Measurements from ENCODE around the gene MIF4GD. TPM values are rescaled to one million over a fixed set of nuclear protein-coding genes. Genes with fewer than 3 reads are reported as not detected.

MIF4GD gene
- total and polyA plus RNA-seq, 10 of the 15 experiments (the other 5 are each of a cell fraction or from before 2014, with no cell fraction given): 22.8 to 96.2 (median 60.1) TPM

- TF ChIP-seq YY1 (IDR thresholded peaks at IDR 0.05; ENCODE audit: low read depth, low read length): peak; percentile 94
- TF ChIP-seq NRF1 (conservative IDR thresholded peaks at IDR 0.05; ENCODE audit: low read depth, low read length): no peak
- no peak for TF ChIP-seq ZNF217 (IDR thresholded peaks at IDR 0.05)
- TF ChIP-seq SIN3A (IDR thresholded peaks at IDR 0.05; ENCODE audit: low read depth, low read length): no peak; the same call in 1 of the 2 replicates
- peak; percentile 91 for TF ChIP-seq ATF7 (IDR thresholded peaks at IDR 0.05; ENCODE audit: low read depth)
- peak; percentile 48 for TF ChIP-seq HDGF (IDR thresholded peaks at IDR 0.05)
- TF ChIP-seq ELK1 (IDR thresholded peaks at IDR 0.05; ENCODE audit: low read depth, low read length): no peak
- no peak for TF ChIP-seq ZSCAN29 (IDR thresholded peaks at IDR 0.05)
- no peak for TF ChIP-seq ZNF384 (IDR thresholded peaks at IDR 0.05; ENCODE audit: borderline replicate concordance, low read depth, low read length)
- peak; percentile 92 for TF ChIP-seq ZNF207 (IDR thresholded peaks at IDR 0.05; ENCODE audit: borderline replicate concordance)
- peak; percentile 94 for TF ChIP-seq ZNF592 (IDR thresholded peaks at IDR 0.05)
- peak; percentile 48 for TF ChIP-seq HDAC6 (IDR thresholded peaks at IDR 0.05; ENCODE audit: unreplicated experiment)
- TF ChIP-seq MYB (IDR thresholded peaks at IDR 0.05; ENCODE audit: borderline replicate concordance, low read depth, low read length): peak; percentile 99
- no peak for TF ChIP-seq FOS (IDR thresholded peaks at IDR 0.05; ENCODE audit: borderline replicate concordance, extremely low read depth, insufficient read length)
- TF ChIP-seq SUPT20H (IDR thresholded peaks at IDR 0.05; ENCODE audit: borderline replicate concordance, control insufficient read depth, low read depth, low read length): no peak
- no peak for TF ChIP-seq BCL11A (IDR thresholded peaks at IDR 0.05; ENCODE audit: low read depth, low read length)
- peak; percentile 88 for TF ChIP-seq KLF5 (IDR thresholded peaks at IDR 0.05; ENCODE audit: partially characterized antibody)
- no peak for TF ChIP-seq TCF12 (IDR thresholded peaks at IDR 0.05; ENCODE audit: low read depth, low read length)
- TF ChIP-seq PML (IDR thresholded peaks at IDR 0.05; ENCODE audit: low read length): peak; percentile 95
- TF ChIP-seq JUND (IDR thresholded peaks at IDR 0.05; ENCODE audit: low read depth, low read length): no peak
- no peak for TF ChIP-seq PAX8 (IDR thresholded peaks at IDR 0.05)
- peak; percentile 91 for TF ChIP-seq TAF1 (IDR thresholded peaks at IDR 0.05; ENCODE audit: borderline replicate concordance, low read depth, low read length)
- no peak for TF ChIP-seq NFYA (IDR thresholded peaks at IDR 0.05; ENCODE audit: borderline replicate concordance, low read depth, low read length)
- no peak for TF ChIP-seq REST (IDR thresholded peaks at IDR 0.05; ENCODE audit: low read depth, low read length)
These were observed 9.5 kb downstream of the MIF4GD start, which contains the start of the genes GGA3 and MRPS7 (continued) for GRCh38 chr17:75261336-75262111.
